ENCODE data around the gene MAMSTR.
"Not testable (repeated sequence)": the region's sequence is repeated elsewhere in the genome, so short reads cannot be mapped to it uniquely, and the experiment has no call there.

Gene MAMSTR, protein sequence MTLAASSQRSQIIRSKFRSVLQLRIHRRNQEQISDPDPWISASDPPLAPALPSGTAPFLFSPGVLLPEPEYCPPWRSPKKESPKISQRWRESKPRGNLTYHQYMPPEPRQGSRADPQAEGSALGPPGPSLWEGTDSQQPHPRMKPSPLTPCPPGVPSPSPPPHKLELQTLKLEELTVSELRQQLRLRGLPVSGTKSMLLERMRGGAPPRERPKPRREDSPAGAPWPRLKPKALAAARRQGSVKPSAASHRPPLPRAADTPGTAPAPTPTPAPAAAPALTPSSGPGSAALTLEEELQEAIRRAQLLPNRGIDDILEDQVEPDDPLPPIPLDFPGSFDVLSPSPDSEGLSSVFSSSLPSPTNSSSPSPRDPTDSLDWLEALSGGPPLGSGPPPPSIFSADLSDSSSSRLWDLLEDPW

DNA sequence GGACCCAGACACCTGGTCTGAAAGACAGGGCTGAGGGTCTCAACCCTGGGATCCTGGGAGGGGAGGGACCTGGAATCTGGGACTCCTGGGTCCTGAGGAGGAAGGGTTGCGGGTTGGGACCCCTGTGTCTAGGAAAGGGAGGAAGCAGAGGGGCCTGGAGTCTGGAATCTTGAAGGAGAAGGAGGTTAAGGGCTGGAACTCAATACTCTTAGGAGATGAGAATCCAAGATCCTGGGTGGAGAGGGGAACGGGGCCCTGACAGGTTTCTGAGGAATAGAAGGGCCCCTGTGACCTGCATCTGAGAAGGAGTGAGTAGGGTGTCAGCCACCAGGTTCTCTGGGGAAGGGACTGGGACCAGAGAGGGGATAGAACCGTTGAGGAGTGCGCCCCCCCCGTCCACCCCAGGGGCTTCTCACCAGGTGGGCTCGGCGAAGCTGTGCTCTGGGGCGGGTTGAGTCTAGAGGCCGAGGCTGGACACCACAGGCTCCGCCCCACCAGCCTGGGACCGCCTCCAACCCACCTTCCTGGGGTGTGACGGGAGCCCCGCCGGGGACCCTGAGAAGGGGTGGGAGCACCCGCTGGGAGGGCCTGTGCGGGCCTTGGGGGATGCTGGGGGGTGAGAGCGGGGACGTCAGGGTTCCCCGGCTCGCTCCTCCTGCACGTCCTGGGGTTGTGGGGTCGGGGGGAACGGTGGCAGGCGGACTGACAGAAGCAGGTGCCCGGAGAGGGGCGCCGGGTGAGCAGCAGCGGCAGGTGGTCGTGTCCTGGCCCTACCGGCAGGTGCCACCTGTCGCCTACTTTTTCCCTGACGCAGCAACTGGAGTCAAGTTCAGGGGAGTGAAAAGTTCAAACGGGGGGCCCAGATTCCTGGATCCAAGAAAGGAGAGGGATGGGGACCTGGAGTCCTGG is at the start of gene MAMSTR:
TSS of gene MAMSTR (minus strand) at position 463 of the 909 bp plus-strand sequence. CDS start 694 bp downstream, outside the sequence.
- no peaks in the 10 kb centered on the region for H3K27me3 Mint-ChIP-seq
- H3K27ac Mint-ChIP-seq = peak within 1 kb of the TSS; percentile 87
- no peaks in the 10 kb centered on the region for H3K36me3 Mint-ChIP-seq
- ATAC-seq = no peak
- H3K4me1 Mint-ChIP-seq = peaks cover 18% of the 10 kb centered on the region
- no peaks in the 10 kb centered on the region for H3K9me3 Mint-ChIP-seq
- peak within 1 kb of the TSS; percentile 85 for H3K4me3 Mint-ChIP-seq

DNA sequence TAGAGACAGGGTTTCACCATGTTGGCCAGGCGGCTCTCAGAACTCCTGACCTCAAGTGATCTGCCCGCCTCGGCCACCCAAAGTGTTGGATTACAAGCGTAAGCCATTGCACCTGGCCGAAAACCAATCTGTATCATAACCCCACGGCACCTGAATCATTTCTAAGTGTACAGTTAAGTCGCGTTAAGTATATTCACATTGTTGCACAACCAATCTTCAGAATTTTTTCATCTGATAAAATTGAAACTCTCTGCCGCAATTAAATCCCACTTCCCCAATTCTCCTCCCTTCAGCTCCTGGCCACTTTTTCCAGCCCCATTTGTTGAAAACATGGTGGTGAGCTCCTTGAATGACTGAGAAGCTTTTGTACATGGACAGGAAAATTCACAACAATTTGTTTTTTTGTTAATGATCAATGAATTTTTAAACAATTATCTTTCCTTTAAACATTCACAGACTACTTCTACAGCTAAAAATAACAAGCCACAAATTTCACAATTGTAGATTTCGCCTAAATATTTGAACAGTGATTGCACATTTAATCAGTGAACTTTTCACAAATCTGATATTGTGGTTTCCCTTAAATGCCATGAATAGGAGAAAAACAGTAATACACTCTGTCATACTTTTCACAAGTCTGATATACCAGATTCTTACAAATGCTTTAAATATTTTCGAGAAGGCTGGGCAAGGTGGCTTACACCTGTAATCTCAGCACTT is 49.6 kb upstream of the MAMSTR start:
- ATAC-seq = no peak
- Mint-ChIP-seq H3K27ac (no peak overlapping the region), H3K27me3 (peaks cover 59% of the 10 kb centered on the region), H3K9me3 (no peaks in the 10 kb centered on the region), H3K36me3 (no peaks in the 10 kb centered on the region), H3K4me1 (no peaks in the 10 kb centered on the region), H3K4me3 (no peak overlapping the region)

DNA sequence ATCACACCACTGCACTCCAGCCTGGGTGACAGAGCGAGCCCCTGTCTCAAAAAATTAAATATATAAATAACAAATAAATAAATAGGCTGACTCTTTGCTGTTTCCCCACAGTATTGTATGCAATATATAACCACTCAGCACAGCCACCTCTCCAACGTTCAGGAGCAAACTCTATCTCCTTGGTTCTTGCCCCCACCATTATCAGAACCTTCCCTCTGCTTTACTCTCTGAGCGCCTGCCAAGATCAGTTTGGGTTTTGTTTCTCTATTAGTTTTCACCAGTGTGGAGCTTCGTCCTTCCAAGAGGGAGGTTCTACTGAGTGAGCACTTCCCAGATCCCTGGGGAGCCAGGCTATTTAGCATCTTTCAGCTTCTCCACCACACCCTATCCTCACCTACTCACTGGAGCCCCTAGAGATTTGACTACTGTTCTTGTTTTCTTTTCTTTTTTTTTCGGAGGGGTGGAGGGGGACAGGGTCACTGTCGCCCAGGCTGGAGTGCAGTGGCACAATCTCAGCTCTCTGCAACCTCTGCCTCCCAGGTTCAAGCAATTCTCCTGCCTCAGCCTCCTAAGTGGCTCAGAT is 48.7 kb upstream of the MAMSTR start:
- not testable (repeated sequence) for H3K27ac Mint-ChIP-seq, H3K4me3 Mint-ChIP-seq, H3K4me1 Mint-ChIP-seq, H3K9me3 Mint-ChIP-seq, ATAC-seq, H3K36me3 Mint-ChIP-seq
- H3K27me3 Mint-ChIP-seq = peaks cover 54% of the 10 kb centered on the region

DNA sequence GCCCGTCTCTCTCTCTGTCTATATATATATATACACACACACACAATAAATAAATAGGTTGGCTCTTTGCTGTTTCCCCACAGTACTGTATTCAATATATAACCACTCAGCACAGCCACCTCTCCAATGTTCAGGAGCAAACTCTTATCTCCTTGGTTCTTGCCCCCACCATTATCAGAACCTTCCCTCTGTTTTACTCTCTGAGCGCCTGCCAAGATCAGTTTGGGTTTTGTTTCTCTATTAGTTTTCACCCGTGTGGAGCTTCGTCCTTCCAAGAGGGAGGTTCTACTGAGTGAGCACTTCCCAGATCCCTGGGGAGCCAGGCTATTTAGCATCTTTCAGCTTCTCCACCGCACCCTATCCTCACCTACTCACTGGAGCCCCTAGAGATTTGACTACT is 46.3 kb upstream of the MAMSTR start:
- H3K9me3 Mint-ChIP-seq, H3K36me3 Mint-ChIP-seq, H3K27ac Mint-ChIP-seq, H3K4me1 Mint-ChIP-seq, H3K4me3 Mint-ChIP-seq, ATAC-seq: not testable (repeated sequence)
- peaks cover 73% of the 10 kb centered on the region for H3K27me3 Mint-ChIP-seq

DNA sequence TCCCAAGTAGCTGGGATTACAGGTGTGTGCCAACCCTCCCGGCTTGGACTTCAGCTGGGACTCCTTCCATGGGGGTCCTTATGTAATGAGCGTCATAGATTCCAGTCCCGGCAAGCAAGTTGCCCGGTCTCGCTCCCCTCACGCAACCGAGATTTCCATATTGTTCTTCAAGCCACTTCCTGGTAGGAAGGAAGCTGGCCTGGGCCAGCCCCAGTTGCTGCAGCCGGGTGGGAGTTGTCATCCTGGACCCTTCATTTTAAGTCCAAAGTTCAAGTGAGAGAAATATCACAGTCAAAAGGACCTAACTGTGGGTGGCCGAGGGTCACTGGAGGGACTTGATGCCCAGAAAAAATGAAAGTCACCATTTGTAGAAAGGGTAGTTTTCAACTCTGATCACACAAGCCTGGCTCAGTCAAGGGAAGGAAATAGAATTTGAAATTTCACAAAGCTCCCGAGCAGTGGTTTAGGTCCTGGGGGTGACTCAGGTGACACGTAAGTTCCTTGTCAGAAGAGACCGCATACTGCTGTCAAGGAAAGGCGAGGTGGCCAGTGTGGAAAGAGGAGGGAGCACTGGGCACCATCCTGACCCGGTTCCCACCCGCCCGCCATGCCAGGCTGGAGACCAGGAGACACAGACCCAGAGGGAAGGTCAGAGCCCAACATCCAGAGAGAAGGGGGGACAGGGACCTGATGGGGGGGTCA is 41.1 kb upstream of the MAMSTR start:
- H3K9me3 Mint-ChIP-seq = no peaks in the 10 kb centered on the region
- no peak overlapping the region for H3K4me3 Mint-ChIP-seq
- H3K27ac Mint-ChIP-seq = no peak overlapping the region
- ATAC-seq = peak; percentile 20
- H3K27me3 Mint-ChIP-seq = peaks cover 62% of the 10 kb centered on the region
- peaks cover 7% of the 10 kb centered on the region for H3K4me1 Mint-ChIP-seq
- H3K36me3 Mint-ChIP-seq = no peaks in the 10 kb centered on the region

DNA sequence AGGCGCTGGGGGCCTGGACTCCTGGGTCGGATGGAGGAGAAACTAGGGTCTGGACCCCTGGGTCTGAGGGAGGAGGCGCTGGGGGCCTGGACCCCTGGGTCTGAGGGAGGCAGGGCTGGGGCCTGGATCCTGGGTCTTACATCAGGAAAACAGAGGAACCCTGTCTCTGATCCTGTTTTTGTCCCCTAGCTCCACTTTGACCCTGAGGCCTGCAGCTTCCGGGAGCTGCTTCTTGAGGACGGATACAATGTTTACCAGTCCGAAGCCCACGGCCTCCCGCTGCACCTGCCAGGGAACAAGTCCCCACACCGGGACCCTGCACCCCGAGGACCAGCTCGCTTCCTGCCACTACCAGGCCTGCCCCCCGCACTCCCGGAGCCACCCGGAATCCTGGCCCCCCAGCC is 38.2 kb upstream of the MAMSTR start:
- no peak overlapping the region for H3K4me3 Mint-ChIP-seq
- peaks cover 15% of the 10 kb centered on the region for H3K4me1 Mint-ChIP-seq
- no peaks in the 10 kb centered on the region for H3K9me3 Mint-ChIP-seq
- H3K36me3 Mint-ChIP-seq = no peaks in the 10 kb centered on the region
- no peak for ATAC-seq
- H3K27ac Mint-ChIP-seq = no peak overlapping the region
- H3K27me3 Mint-ChIP-seq = peaks cover 79% of the 10 kb centered on the region

DNA sequence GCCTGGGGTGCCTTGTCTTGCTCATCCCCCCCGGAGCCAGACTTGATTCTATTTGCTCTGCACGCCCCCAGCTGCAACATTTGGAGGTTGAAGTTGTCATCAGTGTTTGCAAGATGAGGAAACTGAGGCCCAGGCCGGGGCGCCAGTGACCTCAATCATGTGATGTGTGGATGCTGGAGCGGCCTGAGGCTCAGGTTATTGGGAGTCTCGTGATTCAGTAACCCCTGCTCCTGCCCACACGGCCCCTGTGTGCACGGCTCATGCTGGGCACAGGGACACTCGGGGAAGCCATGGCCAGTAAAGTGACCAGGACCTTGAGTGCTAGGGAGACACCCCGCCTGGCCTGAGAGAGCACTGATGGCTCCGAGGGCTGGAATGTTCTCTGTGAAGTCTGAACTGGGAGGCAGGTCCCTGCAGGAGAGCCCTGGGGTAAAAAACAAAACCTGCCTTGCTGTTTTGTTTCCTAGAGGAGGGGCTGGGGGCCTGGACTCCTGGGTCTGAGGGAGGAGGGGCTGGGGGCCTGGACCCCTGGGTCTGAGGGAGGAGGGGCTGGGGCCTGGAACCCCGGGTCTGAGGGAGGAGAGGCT is 37.7 kb upstream of the MAMSTR start:
- Mint-ChIP-seq H3K36me3 (no peaks in the 10 kb centered on the region), H3K27ac (no peak overlapping the region), H3K4me1 (peaks cover 18% of the 10 kb centered on the region), H3K27me3 (peaks cover 77% of the 10 kb centered on the region), H3K4me3 (no peak overlapping the region), H3K9me3 (no peaks in the 10 kb centered on the region)
- ATAC-seq = no peak

DNA sequence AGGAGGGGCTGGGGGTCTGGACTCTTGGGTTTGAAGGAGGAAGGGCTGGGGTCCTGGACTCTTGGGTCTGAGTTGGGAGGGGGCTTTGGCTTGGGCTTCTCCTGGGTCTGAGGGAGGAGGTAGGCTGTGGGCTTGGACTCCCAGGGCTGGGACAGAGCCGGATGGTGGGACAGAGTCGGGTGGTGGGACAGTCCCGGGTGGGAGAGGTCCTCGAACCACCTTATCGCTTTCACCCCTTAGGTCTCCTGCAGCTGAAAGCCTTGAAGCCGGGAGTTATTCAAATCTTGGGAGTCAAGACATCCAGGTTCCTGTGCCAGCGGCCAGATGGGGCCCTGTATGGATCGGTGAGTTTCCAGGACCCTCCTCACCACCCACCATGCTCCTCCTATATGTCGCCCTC is 37.2 kb upstream of the MAMSTR start:
- H3K9me3 Mint-ChIP-seq = no peaks in the 10 kb centered on the region
- H3K27ac Mint-ChIP-seq = no peak overlapping the region

DNA sequence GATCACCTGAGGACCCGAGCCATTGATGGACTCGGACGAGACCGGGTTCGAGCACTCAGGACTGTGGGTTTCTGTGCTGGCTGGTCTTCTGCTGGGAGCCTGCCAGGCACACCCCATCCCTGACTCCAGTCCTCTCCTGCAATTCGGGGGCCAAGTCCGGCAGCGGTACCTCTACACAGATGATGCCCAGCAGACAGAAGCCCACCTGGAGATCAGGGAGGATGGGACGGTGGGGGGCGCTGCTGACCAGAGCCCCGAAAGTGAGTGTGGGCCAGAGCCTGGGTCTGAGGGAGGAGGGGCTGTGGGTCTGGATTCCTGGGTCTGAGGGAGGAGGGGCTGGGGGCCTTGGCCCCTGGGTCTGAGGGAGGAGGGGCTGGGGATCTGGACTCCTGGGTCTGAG is 36.7 kb upstream of the MAMSTR start:
- Mint-ChIP-seq H3K27me3 (peaks cover 77% of the 10 kb centered on the region), H3K36me3 (no peaks in the 10 kb centered on the region)

More for the DNA sequence above, 37.2 kb upstream of the MAMSTR start:
- no peaks in the 10 kb centered on the region for H3K36me3 Mint-ChIP-seq
- peaks cover 22% of the 10 kb centered on the region for H3K4me1 Mint-ChIP-seq
- no peak overlapping the region for H3K4me3 Mint-ChIP-seq
- ATAC-seq = no peak
- H3K27me3 Mint-ChIP-seq = peaks cover 77% of the 10 kb centered on the region

DNA sequence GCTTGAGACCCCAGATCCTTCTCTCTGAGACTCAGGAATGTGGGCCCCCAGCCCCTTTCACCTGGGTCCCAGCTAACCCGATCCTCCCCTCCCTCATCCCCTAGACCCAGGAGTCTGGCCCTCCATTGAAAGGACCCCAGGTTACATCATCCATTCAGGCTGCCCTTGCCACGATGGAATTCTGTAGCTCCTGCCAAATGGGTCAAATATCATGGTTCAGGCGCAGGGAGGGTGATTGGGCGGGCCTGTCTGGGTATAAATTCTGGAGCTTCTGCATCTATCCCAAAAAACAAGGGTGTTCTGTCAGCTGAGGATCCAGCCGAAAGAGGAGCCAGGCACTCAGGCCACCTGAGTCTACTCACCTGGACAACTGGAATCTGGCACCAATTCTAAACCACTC is 36.3 kb upstream of the MAMSTR start:
- Mint-ChIP-seq H3K4me3 (no peak overlapping the region), H3K27me3 (peaks cover 77% of the 10 kb centered on the region), H3K36me3 (no peaks in the 10 kb centered on the region), H3K9me3 (no peaks in the 10 kb centered on the region), H3K27ac (no peak overlapping the region), H3K4me1 (peaks cover 22% of the 10 kb centered on the region)
- ATAC-seq = no peak

More for the DNA sequence above, 36.7 kb upstream of the MAMSTR start:
- Mint-ChIP-seq H3K9me3 (no peaks in the 10 kb centered on the region), H3K4me3 (no peak overlapping the region), H3K4me1 (peaks cover 22% of the 10 kb centered on the region), H3K27ac (no peak overlapping the region)
- no peak for ATAC-seq

DNA sequence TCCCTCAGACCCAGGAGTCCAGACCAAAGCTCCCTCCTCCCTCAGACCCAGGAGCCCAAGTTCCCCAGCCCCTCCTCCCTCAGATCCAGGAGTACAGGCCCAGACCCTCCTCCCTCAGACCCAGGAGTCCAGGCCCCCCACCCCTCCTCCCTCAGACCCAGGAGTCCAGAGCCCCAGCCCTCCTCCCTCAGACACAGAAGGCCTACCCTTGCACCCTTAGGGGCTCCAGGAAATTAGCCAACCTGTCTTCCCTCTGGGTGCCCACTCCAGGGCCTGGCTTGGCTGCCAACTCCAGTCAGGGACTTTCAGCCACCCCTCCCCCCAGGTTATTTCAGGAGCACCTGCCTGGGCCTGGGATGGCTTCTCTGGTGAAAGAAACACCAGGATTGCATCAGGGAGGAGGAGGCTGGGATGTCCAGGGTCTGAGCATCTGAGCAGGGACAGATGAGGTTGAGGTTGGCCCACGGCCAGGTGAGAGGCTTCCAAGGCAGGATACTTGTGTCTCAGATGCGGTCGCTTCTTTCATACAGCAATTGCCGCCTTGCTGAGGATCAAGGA is 35.6 kb upstream of the MAMSTR start, which contains the start of gene FGF21:
TSS of gene FGF21 (plus strand) at position 441 of the 558 bp plus-strand sequence. CDS start 713 bp downstream, outside the sequence.
- Mint-ChIP-seq H3K36me3 (no peaks in the 10 kb centered on the region), H3K4me3 (no peak within 1 kb of the TSS), H3K4me1 (peaks cover 16% of the 10 kb centered on the region), H3K27ac (no peak within 1 kb of the TSS), H3K27me3 (peaks cover 77% of the 10 kb centered on the region), H3K9me3 (no peaks in the 10 kb centered on the region)
- no peak for ATAC-seq

DNA sequence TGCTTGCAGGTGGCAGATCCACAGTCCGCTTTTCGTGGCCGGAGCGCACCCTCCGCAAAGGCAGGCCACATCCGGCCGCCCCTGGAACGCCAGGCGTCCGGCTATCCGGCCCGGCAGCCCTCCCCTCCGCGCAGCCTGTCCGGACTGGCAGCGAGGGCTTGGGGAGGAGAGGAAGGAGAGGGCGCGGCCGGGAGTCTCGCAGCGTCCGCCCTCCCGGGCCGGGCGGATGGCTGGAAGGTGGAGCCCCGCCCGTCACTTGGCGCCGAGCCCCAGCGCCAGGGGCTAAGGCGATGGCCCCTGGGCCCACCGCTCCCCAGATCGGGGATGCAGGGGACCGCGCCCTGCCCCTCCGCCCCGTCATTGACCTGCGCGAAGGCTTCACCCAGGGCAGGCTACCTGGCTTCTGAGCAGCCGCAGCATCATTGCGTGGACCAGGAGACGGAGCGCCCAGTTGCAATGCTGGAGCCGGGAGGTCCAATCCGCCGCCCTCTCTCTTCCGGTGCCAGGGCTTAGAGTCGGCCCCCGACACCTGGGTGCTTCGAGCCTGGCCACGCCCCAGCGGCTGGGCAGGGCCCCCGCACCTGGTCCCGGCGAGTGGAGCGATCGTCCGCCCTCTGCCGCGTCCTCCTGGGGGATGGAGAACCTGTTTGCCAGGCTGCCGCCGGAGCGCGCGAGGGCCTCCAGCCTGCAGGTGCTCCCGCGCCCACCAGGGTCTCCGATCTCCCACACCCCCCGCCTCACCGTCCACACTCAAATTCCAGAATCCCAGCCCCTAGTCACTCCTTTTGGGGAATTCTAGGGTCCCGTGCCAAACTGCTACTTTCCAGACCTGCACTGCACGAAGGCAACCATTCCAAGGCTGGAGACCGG is 33.2 kb upstream of the MAMSTR start, which contains the start of gene FUT1:
TSS of gene FUT1 (minus strand) at position 146 of the 870 bp plus-strand sequence. CDS start 1,360 bp downstream, outside the sequence.
- H3K36me3 Mint-ChIP-seq = no peaks in the 10 kb centered on the region

More for the DNA sequence above, 33.2 kb upstream of the MAMSTR start, which contains the start of gene FUT1:
- Mint-ChIP-seq H3K27me3 (peaks cover 79% of the 10 kb centered on the region), H3K27ac (no peak within 1 kb of the TSS), H3K4me3 (peak within 1 kb of the TSS; percentile 65), H3K4me1 (peaks cover 15% of the 10 kb centered on the region), H3K9me3 (no peaks in the 10 kb centered on the region)
- ATAC-seq = peak; percentile 67

Measured in stimulated activated memory B cell treated with anti-CD40 and anti-IgM and Interleukin-4, amounts not matched to agents 10 μg/mL and 1 μg/mL and 100 μg/mL, for 72 hours (primary cell).